Mesendoderm (in vitro differentiated cells): ENCODE results near the gene INHBC.
A peak's percentile ranks its signal among the peaks of the same experiment; 100 is the strongest.

ENCODE experiments used
- DNase-seq: peaks from one replicate; pipeline ENCODE4 v3.0.0; 2013
- H2AK5ac ChIP-seq: 2 replicates; pipeline ENCODE4 v1.6.1; 2013; ENCODE audit warnings: low read length, inconsistent platforms
- H2BK120ac ChIP-seq: 2 replicates; pipeline ENCODE4 v1.6.1; 2013; ENCODE audit warnings: low read depth, mild to moderate bottlenecking, low read length, moderate library complexity, mixed read lengths
- H2BK15ac ChIP-seq: replicated peaks from 2 replicates; pipeline ENCODE4 v1.6.1; 2013; ENCODE audit warnings: low read depth, mild to moderate bottlenecking, moderate library complexity
- H2BK5ac ChIP-seq: 2 replicates; pipeline ENCODE4 v1.6.1; 2013; ENCODE audit warnings: low read length, inconsistent platforms
- H3K18ac ChIP-seq: 2 replicates; pipeline ENCODE4 v1.6.1; 2013; ENCODE audit warnings: mild to moderate bottlenecking, low read length, mixed read lengths
- H3K23ac ChIP-seq: one replicate; pipeline ENCODE4 v1.6.1; 2013; ENCODE audit warnings: low read length
- H3K27ac ChIP-seq: 2 replicates; pipeline ENCODE4 v1.5.1; 2013; ENCODE audit warnings: low read depth, mild to moderate bottlenecking, inconsistent platforms, low read length, moderate library complexity
- H3K27me3 ChIP-seq: 2 replicates; pipeline ENCODE4 v1.6.1; 2013; ENCODE audit warnings: low read length, control low read depth, mild to moderate bottlenecking, inconsistent platforms; ENCODE audit not compliant: insufficient read depth, poor library complexity
- H3K36me3 ChIP-seq: 2 replicates; pipeline ENCODE4 v1.6.1; 2013; ENCODE audit warnings: low read length, inconsistent platforms; ENCODE audit not compliant: control insufficient read depth, insufficient read depth
- H3K4ac ChIP-seq: one replicate; pipeline ENCODE4 v1.6.1; 2013; ENCODE audit warnings: low read depth, mild to moderate bottlenecking, low read length, moderate library complexity
- H3K4me1 ChIP-seq: 2 replicates; pipeline ENCODE4 v1.6.1; 2013; ENCODE audit warnings: low read depth, low read length, inconsistent platforms; ENCODE audit not compliant: control insufficient read depth
- H3K4me2 ChIP-seq: 2 replicates; pipeline ENCODE4 v1.6.1; 2013; ENCODE audit warnings: low read length
- H3K4me3 ChIP-seq: 2 replicates; pipeline ENCODE4 v1.5.1; 2013; ENCODE audit warnings: mild to moderate bottlenecking, low read length
- H3K56ac ChIP-seq: one replicate; pipeline ENCODE4 v1.6.1; 2013; ENCODE audit warnings: low read length
- H3K79me1 ChIP-seq: 2 replicates; pipeline ENCODE4 v1.6.1; 2013; ENCODE audit warnings: low read length, inconsistent platforms
- H3K79me2 ChIP-seq: 2 replicates; pipeline ENCODE4 v1.6.1; 2013; ENCODE audit warnings: mild to moderate bottlenecking, low read length; ENCODE audit not compliant: control insufficient read depth, insufficient read depth
- H3K9ac ChIP-seq: 2 replicates; pipeline ENCODE4 v1.6.1; 2013; ENCODE audit warnings: low read length, inconsistent platforms
- H4K5ac ChIP-seq: one replicate; pipeline ENCODE4 v1.6.1; 2013; ENCODE audit warnings: low read length
- H4K8ac ChIP-seq: one replicate; pipeline ENCODE4 v1.6.1; 2013; ENCODE audit warnings: low read depth, mild to moderate bottlenecking, control low read depth, low read length, moderate library complexity
- WGBS: extraction: QIAGEN DNeasy Blood & Tissue Kit; methylation state at CpG from one replicate; pipeline ENCODE4 v1.1.7; 2013; ENCODE audit warnings: low lambda C conversion rate, missing lambda C conversion rate; ENCODE audit not compliant: insufficient coverage; ENCODE audit errors: extremely low coverage; 5-methylcytosine and 5-hydroxymethylcytosine counted together

INHBC gene

DNA sequence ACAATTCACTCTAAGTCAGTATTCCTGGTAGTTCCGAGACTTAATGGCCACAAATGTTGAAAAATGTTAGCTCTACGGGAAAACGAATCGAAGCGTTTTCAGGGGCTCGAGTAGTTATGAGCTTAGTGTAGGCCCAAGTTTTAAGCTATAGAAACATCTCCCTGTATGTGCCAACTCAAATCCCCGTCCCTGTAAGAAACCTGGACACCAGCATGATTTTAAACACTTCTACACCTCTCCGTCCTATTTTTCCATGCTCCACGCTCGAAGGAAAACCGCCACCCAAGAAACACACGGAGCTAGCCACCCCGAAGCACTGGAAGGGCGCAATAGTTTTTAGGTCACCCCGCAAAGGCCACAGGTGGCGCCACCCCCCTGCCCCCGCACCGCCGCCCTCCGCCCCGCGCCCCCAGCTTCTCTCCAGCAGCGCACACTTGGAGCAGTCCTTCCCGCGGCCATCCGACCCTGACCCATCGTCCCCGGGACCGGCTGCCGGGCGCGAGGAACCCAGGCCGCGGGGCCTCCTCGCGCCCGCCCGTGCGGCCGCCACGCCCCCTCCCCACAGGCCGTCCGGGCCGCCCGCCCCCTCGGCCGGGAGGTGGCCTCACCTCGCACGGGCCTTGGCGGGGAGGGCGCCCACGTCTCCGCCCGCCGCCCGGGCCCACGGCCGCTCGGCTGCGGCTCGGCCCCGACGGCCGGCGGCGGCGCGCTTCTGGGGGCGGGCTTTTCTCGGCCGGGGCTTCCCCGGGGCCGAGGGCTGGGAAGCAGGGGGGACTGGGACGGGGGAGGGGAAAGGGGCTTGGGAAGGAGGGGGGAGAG is 4.3 kb upstream of the INHBC start:
- H3K4me3 ChIP-seq = peak overlapping the region; percentile 65
- DNase-seq = peak; percentile 35
- no peak overlapping the region for H4K5ac ChIP-seq
- H2BK15ac ChIP-seq = no peak overlapping the region
- peak overlapping the region; percentile 99 for H3K18ac ChIP-seq
- peak overlapping the region; percentile 92 for H3K56ac ChIP-seq
- H2BK5ac ChIP-seq = no peak overlapping the region
- no peaks in the 10 kb centered on the region for H3K4me1 ChIP-seq
- peak overlapping the region; percentile 82 for H3K27ac ChIP-seq
- peak overlapping the region; percentile 81 for H3K9ac ChIP-seq
- WGBS = no CpG with 5 or more reads among the region's 74 CpGs
- no peak overlapping the region for H2BK120ac ChIP-seq
- peak overlapping the region; percentile 98 for H3K4ac ChIP-seq
- H3K4me2 ChIP-seq = peak overlapping the region; percentile 77
- H3K36me3 ChIP-seq = no peaks in the 10 kb centered on the region
- H3K27me3 ChIP-seq = no peaks in the 10 kb centered on the region
- peak overlapping the region; percentile 87 for H4K8ac ChIP-seq
- H3K79me2 ChIP-seq = peaks cover 4% of the 10 kb centered on the region
- no peak overlapping the region for H3K23ac ChIP-seq
- H3K79me1 ChIP-seq = peaks cover 2% of the 10 kb centered on the region
- no peak overlapping the region for H2AK5ac ChIP-seq

DNA sequence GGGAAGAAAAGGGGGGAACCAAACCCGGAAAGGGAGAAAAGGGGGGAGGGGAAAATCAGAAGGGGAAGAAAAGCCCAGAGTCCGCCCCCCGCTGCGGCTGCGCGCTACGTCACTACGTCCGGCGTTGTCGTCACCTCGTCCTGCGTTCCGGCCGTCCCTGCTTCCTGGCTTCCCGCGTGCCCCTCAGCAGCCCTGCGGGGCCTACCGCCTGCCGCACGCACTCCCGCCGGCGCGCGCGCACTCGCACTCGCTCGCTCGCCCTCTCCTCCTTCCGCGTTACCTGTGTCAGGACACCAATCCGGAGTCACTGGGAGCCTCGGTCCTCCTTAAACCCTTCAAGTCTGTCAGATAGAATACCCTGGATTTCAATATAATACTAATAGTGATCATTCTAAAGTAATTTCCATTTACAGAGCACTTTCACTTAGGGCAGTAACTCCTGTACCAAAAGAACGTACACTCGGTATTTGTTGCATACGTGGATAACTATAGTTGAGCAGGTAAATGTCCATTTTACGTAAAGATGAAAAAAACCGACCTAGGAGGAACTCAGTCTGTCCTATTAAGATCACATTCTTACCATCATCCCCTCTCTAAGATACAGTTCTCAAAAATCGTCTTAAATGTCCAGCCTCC is 3.5 kb upstream of the INHBC start, which contains the start of gene R3HDM2:
R3HDM2 (minus strand) TSS at position 113 of the 636 bp plus-strand sequence. CDS start 120,615 bp downstream, outside the sequence.
- WGBS = no CpG with 5 or more reads among the region's 41 CpGs
- Histone ChIP-seq H2BK5ac (no peak within 1 kb of the TSS), H3K79me2 (peaks cover 4% of the 10 kb centered on the region), H3K27ac (peak within 1 kb of the TSS; percentile 82), H3K4me1 (no peaks in the 10 kb centered on the region), H2BK15ac (no peak within 1 kb of the TSS), H4K8ac (peak within 1 kb of the TSS; percentile 87), H3K23ac (no peak within 1 kb of the TSS), H3K4ac (peak within 1 kb of the TSS; percentile 98), H3K79me1 (peaks cover 2% of the 10 kb centered on the region), H3K27me3 (no peaks in the 10 kb centered on the region), H2BK120ac (no peak within 1 kb of the TSS), H3K36me3 (no peaks in the 10 kb centered on the region), H3K9ac (peak within 1 kb of the TSS; percentile 81), H3K4me3 (peak within 1 kb of the TSS; percentile 65), H2AK5ac (no peak within 1 kb of the TSS), H3K4me2 (peak within 1 kb of the TSS; percentile 77), H3K56ac (peak within 1 kb of the TSS; percentile 92), H4K5ac (no peak within 1 kb of the TSS), H3K18ac (peak within 1 kb of the TSS; percentile 99)
- DNase-seq = peak; percentile 95

DNA sequence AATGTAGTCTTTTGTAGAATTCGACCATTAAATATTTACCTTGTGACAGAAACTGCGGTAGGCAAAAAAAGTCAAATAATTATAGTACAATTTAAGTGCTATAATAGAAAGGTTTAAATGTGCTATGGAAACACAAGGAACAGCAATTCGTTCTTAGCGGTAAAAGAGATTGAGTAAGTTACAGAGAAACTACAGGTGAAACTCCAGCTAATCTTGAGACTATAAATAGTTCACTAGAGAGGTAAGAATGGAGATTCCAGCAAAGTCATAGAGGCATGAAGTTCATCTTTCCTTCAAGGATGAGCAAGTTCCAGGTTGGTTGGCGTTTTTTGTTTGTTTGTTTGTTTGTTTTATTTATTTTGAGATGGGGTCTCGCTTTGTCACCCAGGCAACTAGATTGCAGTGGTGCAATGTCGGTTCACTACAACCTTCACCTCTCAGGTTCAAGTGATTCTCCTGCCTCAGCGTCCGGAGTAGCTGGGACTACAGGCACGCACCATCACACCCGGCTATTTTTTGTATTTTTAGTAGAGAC is 2.9 kb upstream of the INHBC start:
- Histone ChIP-seq H2AK5ac (no peak overlapping the region), H3K79me2 (peaks cover 4% of the 10 kb centered on the region), H2BK15ac (no peak overlapping the region), H4K5ac (no peak overlapping the region), H2BK120ac (no peak overlapping the region), H3K23ac (no peak overlapping the region), H3K4me3 (no peak overlapping the region), H3K27ac (no peak overlapping the region), H4K8ac (no peak overlapping the region), H3K27me3 (no peaks in the 10 kb centered on the region), H2BK5ac (no peak overlapping the region), H3K18ac (no peak overlapping the region), H3K4me2 (no peak overlapping the region), H3K79me1 (peaks cover 2% of the 10 kb centered on the region), H3K56ac (peak overlapping the region; percentile 92), H3K9ac (peak overlapping the region; percentile 76), H3K4me1 (no peaks in the 10 kb centered on the region), H3K4ac (no peak overlapping the region), H3K36me3 (no peaks in the 10 kb centered on the region)
- WGBS = no CpG with 5 or more reads among the region's 11 CpGs
- DNase-seq = no peak

DNA sequence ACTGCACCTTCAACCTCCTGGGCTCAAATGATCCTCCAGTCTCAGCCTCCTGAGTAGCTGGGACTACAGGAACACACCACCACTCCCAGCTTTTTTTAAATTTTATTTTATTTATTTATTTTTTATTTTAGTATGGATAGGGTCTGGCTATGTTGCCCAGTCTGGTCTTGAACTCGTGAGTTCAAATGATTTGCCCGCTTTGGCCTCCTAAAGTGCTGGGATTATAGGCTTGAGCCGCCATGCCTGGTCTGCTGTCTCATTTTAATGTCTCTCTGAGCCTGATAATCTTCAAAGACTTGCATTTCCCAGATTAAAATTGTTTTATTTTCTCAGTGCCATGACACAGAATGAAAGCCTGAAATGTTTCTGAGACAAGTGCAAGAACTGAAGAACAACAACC is 1.2 kb upstream of the INHBC start:
- Histone ChIP-seq H3K27me3 (no peaks in the 10 kb centered on the region), H3K27ac (no peak overlapping the region), H3K4ac (no peak overlapping the region), H2BK15ac (no peak overlapping the region), H3K4me1 (no peaks in the 10 kb centered on the region), H3K18ac (no peak overlapping the region), H3K79me2 (peaks cover 4% of the 10 kb centered on the region), H3K4me2 (no peak overlapping the region), H2BK120ac (no peak overlapping the region), H3K9ac (no peak overlapping the region), H2AK5ac (no peak overlapping the region), H4K8ac (no peak overlapping the region), H3K23ac (no peak overlapping the region), H3K79me1 (peaks cover 2% of the 10 kb centered on the region), H3K4me3 (no peak overlapping the region), H4K5ac (no peak overlapping the region), H3K56ac (no peak overlapping the region), H2BK5ac (no peak overlapping the region), H3K36me3 (no peaks in the 10 kb centered on the region)
- WGBS = no CpG with 5 or more reads among the region's 3 CpGs
- DNase-seq = no peak

DNA sequence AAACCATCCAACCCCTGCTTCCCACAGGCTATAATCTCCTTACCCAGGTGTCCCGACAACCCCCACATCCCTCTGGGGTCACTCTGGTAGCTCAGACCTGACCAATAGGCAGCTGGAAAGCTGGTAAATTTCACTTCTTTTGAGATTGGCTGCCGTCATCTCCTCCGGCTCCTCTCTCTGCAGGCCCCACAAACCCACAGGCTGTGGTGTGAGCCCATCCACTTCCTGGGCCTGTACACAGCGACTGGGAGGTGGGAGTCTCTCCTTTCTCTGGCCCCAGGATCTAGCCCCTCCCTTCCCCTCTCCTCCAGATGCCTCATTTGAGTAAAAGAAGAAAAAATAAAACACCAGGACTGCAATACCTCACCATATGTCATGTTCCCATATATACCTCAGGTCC is 709 bp downstream of the INHBC start:
- Histone ChIP-seq H4K8ac (no peak overlapping the region), H2BK15ac (no peak overlapping the region), H3K4me2 (no peak overlapping the region), H3K27ac (no peak overlapping the region), H3K79me1 (no peaks in the 10 kb centered on the region), H3K79me2 (no peaks in the 10 kb centered on the region), H3K23ac (no peak overlapping the region), H3K27me3 (no peaks in the 10 kb centered on the region), H3K36me3 (no peaks in the 10 kb centered on the region), H2AK5ac (no peak overlapping the region), H3K4me1 (no peaks in the 10 kb centered on the region), H3K56ac (no peak overlapping the region), H3K9ac (no peak overlapping the region), H2BK120ac (no peak overlapping the region), H3K4ac (no peak overlapping the region), H3K18ac (no peak overlapping the region), H4K5ac (no peak overlapping the region), H3K4me3 (no peak overlapping the region), H2BK5ac (no peak overlapping the region)
- no CpG with 5 or more reads among the region's 4 CpGs for WGBS
- DNase-seq = no peak
